GM20000 (cell line): Measurements from ENCODE around the gene GSTT4.
"Not testable (repeated sequence)": the region's sequence is repeated elsewhere in the genome, so short reads cannot be mapped to it uniquely, and the experiment has no call there.

Source experiments
- DNase-seq: peaks from one replicate; pipeline ENCODE4 v3.0.0; 2012; ENCODE audit warnings: low spot score
- TF ChIP-seq, protein P1 (sequence below): IDR thresholded peaks from 2 replicates; pipeline ENCODE4 v1.5.1; 2012; ENCODE audit warnings: mild to moderate bottlenecking, control low read depth; ENCODE audit errors: extremely low read depth, missing control alignments

The GSTT4 gene

DNA sequence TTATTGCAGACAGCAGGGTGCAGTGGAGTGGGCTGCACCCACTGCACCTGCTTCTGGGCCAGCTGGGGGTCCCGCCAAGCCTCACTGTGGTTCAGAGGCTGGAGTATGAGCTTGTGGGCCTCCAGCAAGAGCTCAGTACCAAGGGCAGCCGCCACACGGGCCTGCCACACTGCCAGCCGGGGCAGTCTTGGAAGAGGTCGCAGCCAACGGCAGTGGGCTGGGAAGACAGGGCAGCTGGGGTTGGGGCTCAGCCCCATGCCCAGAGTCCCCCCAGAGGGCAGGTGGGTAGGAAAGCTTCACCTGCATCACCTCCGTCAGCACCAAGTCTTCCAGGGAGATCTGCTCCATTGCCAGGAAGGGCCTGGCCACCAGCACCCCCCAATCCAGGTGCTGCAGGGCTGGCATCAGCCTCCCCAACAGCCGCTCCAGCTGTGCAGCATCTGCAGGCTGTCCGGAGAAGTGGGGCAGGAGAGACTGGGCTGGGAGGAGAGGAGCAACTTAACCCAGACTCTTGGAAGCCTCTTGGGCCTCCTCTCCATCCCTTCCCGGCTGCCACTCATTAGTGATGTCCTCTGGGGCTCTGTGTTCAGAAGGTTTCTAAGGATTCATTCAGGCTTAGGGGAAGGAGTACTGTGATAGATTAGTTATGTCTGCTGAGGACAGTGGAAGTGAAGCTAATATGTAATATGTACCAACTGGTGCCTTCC is 1.1 kb upstream of the GSTT4 start:
- TF ChIP-seq, protein P1, sequence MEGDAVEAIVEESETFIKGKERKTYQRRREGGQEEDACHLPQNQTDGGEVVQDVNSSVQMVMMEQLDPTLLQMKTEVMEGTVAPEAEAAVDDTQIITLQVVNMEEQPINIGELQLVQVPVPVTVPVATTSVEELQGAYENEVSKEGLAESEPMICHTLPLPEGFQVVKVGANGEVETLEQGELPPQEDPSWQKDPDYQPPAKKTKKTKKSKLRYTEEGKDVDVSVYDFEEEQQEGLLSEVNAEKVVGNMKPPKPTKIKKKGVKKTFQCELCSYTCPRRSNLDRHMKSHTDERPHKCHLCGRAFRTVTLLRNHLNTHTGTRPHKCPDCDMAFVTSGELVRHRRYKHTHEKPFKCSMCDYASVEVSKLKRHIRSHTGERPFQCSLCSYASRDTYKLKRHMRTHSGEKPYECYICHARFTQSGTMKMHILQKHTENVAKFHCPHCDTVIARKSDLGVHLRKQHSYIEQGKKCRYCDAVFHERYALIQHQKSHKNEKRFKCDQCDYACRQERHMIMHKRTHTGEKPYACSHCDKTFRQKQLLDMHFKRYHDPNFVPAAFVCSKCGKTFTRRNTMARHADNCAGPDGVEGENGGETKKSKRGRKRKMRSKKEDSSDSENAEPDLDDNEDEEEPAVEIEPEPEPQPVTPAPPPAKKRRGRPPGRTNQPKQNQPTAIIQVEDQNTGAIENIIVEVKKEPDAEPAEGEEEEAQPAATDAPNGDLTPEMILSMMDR, result no peak
- peak; percentile 6 for DNase-seq

DNA sequence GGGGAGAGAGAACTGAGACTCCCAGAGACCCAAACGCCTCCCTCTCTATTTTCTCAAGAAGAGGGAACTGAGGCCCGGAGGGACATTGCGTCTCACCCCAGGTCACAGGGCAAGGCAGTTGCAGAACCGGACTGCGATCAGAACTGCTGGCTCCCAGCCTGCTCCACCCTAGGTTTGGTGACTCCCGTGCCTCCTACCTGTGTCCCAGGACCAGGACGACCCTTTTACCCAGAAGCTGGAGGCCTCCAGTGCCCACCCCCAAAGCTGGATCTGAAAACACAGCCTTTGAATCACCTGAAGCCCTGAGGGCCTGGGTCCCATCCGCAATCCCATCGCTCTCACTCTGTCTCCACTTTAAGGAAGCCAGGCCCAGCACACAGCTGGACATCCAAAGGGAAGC is 1.4 kb downstream of the GSTT4 start:
- peak; percentile 4 for DNase-seq
- TF ChIP-seq, protein P1, result no peak

DNA sequence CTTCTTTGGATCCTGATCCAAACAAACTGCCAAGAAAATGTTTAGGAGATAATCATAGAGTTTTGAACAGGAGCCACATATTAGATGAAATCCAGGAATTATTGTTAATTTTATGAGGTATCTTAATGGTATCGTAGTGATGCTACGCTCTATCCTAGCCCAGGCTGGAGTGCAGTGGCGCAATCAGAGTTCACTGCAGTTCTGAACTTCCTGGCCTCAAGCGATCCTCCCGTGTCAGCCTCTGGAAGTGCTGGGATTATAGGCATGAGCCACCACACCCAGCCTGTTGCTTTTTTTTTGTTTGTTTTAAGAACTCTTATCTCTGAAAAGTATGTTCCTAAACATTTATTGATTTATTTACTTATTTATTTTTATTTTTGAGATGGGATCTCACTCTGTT is 2.4 kb downstream of the GSTT4 start:
- TF ChIP-seq, protein P1, result no peak
- no peak for DNase-seq

GRCh38 chr22:24002272-24002671 is 3.0 kb downstream of the GSTT4 start:
- DNase-seq, result peak; percentile 4
- TF ChIP-seq, protein P1, result no peak

- TF ChIP-seq, protein P1, result no peak
- DNase-seq, result peak; percentile 6
Measured at GRCh38 chr22:24001314-24001713, 3.9 kb downstream of the GSTT4 start.

DNA sequence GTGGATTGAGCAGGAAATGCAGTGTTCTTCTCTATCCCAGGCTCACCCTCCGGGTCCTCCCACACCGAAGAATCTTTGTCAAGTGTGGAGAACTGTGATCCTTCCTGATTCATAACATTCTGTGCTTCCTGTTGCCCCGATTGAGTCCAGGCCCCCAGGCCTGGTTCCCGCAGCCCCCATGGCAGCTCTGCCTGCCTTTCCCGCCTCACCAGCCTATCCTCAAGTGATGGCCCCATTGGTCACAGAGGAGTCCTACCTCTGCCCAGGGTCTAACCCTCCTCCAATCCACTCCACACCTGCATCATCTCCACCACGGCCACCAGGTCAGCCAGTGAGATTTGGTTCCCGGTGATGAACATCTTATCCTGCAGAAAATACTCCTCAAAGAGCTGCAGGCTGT is 5.5 kb downstream of the GSTT4 start:
- not testable (repeated sequence) for DNase-seq

GRCh38 chr22:23997092-23997491 is 8.2 kb downstream of the GSTT4 start:
- no peak for DNase-seq
- TF ChIP-seq, protein P1, result no peak

GRCh38 chr22:23993581-23994177 is 11.6 kb downstream of the GSTT4 start:
- DNase-seq, result not testable (repeated sequence)

- DNase-seq, result not testable (repeated sequence)
Measured at GRCh38 chr22:23993080-23993479, 12.2 kb downstream of the GSTT4 start.

DNA sequence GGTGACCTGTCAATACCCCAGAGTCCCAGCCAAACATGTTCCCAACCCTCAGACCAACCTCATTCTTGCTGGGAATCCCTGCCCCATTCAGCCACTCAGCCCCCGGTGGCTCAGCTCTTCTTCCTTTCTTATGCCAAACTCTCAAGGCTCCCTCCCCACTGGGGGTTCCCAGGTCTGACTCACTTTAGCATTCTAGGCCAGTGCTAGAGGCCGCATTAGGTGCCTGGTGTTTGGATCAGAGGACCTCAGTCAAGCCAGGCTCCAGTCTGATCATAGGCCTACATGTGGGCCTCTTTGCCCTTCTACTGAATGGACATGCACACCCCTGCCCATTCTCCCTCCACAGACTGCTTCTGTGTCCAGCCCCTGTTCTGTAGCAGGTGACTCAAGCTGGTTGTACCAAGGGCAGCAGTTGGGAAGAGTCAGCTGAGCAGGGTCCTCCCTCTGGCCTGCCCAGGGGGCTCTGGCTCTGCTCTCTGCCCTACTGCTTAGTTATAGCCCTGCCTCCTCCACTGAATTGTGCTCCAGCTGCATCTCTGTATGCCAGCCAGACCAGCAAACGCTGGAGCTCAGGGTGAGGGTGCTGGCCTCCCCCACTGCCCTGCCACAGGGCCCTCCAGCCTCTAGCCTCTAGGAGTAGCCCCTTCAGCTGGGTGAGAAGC is 15.5 kb downstream of the GSTT4 start:
- DNase-seq, result not testable (repeated sequence)

DNA sequence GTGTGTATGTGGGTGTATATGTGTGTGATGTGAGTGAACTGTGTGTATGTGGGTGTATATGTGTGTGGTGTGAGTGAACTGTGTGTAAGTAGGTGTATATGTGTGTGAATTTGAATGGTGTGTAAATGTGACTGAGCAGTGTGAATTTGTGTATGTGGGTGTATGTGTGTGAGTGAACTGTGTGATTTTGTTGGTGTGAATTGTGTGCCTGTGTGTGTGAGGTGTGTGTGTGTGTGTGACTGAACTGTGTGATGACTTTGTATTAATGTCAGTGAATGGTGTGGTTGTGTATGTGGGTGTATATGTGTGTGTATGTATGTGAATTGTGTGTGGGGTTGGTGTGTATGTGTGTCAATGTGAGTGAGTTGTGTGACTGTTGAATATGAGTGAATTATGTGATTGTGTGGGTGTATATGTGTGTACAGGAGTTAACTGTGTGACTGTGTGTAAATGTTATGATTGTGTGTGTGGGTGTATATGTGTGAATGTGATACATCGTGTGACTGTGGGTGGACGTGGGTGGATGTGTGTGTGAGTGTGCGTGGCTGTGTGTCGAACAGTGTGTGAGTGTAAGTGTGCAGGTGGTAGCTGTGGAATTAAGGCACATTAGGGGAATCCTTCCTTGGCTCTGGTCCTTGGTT is 18.6 kb downstream of the GSTT4 start:
- not testable (repeated sequence) for DNase-seq

DNA sequence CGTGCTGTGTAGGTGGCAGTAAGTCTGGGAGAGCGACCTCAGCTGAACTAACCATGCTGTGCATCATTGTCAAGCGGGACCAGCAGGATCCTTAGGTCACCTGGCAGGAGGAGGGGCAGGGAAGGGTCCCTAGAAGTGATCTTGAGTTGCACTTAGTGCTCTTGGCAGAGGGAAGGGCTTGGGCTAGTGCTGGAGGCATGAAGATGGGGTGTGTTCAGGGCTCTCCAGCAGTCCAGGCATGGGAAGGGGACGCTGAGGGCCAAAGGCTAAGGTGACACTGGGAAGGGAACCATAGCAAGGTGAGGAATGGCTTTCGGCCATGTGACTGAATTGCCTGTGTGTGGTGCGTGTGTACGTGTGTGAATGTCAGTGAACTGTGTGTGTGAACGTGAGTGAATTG is 19.2 kb downstream of the GSTT4 start:
- DNase-seq, result not testable (repeated sequence)
